Activated T-cell treated with anti-CD3 and anti-CD28 coated beads, Interleukin-2, amount 50 U/mL, for 24 hours (primary cell): Measurements from ENCODE around the gene ACSL5.
A peak's percentile ranks its signal among the peaks of the same experiment; 100 is the strongest.

Experiments used
- DNase-seq: peaks from one replicate; pipeline ENCODE4 v3.0.0-alpha.2; 2020
- H3K27ac Mint-ChIP-seq: 2 replicates; pipeline ENCODE4 v1.8.0; 2020; ENCODE audit warnings: mild to moderate bottlenecking, mixed read lengths
- H3K27me3 Mint-ChIP-seq: 2 replicates; pipeline ENCODE4 v1.8.0; 2020; ENCODE audit warnings: mixed read lengths
- H3K36me3 Mint-ChIP-seq: 2 replicates; pipeline ENCODE4 v1.8.0; 2020; ENCODE audit warnings: low read depth, mixed read lengths
- H3K4me1 Mint-ChIP-seq: 2 replicates; pipeline ENCODE4 v1.8.0; 2020; ENCODE audit warnings: low read depth, mixed read lengths
- H3K4me3 Mint-ChIP-seq: 2 replicates; pipeline ENCODE4 v1.8.0; 2020; ENCODE audit warnings: mild to moderate bottlenecking, moderate library complexity, mixed read lengths
- H3K9me3 Mint-ChIP-seq: 2 replicates; pipeline ENCODE4 v1.8.0; 2020; ENCODE audit warnings: mixed read lengths

Gene ACSL5, protein sequence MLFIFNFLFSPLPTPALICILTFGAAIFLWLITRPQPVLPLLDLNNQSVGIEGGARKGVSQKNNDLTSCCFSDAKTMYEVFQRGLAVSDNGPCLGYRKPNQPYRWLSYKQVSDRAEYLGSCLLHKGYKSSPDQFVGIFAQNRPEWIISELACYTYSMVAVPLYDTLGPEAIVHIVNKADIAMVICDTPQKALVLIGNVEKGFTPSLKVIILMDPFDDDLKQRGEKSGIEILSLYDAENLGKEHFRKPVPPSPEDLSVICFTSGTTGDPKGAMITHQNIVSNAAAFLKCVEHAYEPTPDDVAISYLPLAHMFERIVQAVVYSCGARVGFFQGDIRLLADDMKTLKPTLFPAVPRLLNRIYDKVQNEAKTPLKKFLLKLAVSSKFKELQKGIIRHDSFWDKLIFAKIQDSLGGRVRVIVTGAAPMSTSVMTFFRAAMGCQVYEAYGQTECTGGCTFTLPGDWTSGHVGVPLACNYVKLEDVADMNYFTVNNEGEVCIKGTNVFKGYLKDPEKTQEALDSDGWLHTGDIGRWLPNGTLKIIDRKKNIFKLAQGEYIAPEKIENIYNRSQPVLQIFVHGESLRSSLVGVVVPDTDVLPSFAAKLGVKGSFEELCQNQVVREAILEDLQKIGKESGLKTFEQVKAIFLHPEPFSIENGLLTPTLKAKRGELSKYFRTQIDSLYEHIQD

DNA sequence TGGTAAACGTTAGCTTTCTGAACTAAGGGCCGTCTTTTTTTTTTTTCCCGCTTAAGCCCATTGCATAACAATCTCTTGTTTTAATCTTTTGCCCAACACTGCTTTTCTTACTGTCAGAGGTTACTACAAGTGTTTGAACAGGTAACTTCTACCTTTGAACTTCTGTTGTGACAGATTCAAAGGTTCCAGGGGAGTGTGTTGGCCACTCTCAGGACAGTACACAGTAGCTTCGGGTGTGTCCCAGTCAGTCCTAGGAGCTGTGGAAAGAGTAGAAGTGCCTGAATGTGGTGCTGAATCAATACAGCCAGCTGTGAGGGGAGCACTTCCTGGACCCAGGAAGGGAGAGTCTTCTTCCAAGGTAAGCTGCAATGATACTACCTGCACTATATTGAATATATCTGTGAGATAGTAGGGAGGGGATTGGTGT, at the start of gene ACSL5:
ACSL5 (plus strand) TSS at position 205 of the 427 bp plus-strand sequence. CDS start 20,831 bp downstream, outside the sequence.
- Mint-ChIP-seq H3K4me3 (peak within 1 kb of the TSS; percentile 99), H3K9me3 (no peaks in the 10 kb centered on the region), H3K4me1 (peaks cover 68% of the 10 kb centered on the region), H3K27me3 (no peaks in the 10 kb centered on the region), H3K27ac (peak within 1 kb of the TSS; percentile 100), H3K36me3 (peaks cover 18% of the 10 kb centered on the region)
- no peak for DNase-seq

GRCh38 chr10:112327678-112328077, 46.2 kb upstream of the ACSL5 start:
- H3K4me1 Mint-ChIP-seq, result peaks cover 4% of the 10 kb centered on the region
- no peaks in the 10 kb centered on the region for H3K36me3 Mint-ChIP-seq
- peaks cover 11% of the 10 kb centered on the region for H3K27me3 Mint-ChIP-seq
- no peaks in the 10 kb centered on the region for H3K9me3 Mint-ChIP-seq
- no peak overlapping the region for H3K27ac Mint-ChIP-seq
- DNase-seq, result no peak
- no peak overlapping the region for H3K4me3 Mint-ChIP-seq

GRCh38 chr10:112330162-112330561, 43.8 kb upstream of the ACSL5 start:
- Mint-ChIP-seq H3K27me3 (peaks cover 8% of the 10 kb centered on the region), H3K36me3 (no peaks in the 10 kb centered on the region), H3K4me1 (peaks cover 4% of the 10 kb centered on the region), H3K9me3 (no peaks in the 10 kb centered on the region), H3K4me3 (no peak overlapping the region), H3K27ac (no peak overlapping the region)
- no peak for DNase-seq

- no peak overlapping the region for H3K4me3 Mint-ChIP-seq
- H3K9me3 Mint-ChIP-seq, result no peaks in the 10 kb centered on the region
- no peak overlapping the region for H3K27ac Mint-ChIP-seq
- no peak for DNase-seq
- no peaks in the 10 kb centered on the region for H3K36me3 Mint-ChIP-seq
- peaks cover 4% of the 10 kb centered on the region for H3K27me3 Mint-ChIP-seq
- peaks cover 4% of the 10 kb centered on the region for H3K4me1 Mint-ChIP-seq
These were observed 43.2 kb upstream of the ACSL5 start for GRCh38 chr10:112330607-112331160.

DNA sequence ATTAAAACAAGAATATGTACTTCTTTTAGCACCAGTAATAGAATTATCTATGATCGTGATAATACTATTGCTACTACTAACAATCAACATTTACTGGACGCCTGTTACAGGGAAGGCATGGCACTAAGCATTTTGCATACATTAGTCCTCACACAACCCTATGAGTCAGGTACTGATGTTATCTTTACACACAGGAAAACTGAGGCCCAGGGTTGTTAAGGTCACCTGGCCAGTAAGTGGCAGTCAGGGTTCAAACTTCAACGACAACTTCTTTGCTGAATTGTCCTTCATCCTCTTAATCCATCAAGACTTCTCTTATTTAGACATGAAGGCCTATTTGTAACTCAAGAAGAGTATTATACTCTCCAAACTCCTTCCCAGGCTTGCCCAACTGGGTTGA, 41.9 kb upstream of the ACSL5 start:
- H3K4me1 Mint-ChIP-seq, result peaks cover 7% of the 10 kb centered on the region
- H3K4me3 Mint-ChIP-seq, result no peak overlapping the region

DNA sequence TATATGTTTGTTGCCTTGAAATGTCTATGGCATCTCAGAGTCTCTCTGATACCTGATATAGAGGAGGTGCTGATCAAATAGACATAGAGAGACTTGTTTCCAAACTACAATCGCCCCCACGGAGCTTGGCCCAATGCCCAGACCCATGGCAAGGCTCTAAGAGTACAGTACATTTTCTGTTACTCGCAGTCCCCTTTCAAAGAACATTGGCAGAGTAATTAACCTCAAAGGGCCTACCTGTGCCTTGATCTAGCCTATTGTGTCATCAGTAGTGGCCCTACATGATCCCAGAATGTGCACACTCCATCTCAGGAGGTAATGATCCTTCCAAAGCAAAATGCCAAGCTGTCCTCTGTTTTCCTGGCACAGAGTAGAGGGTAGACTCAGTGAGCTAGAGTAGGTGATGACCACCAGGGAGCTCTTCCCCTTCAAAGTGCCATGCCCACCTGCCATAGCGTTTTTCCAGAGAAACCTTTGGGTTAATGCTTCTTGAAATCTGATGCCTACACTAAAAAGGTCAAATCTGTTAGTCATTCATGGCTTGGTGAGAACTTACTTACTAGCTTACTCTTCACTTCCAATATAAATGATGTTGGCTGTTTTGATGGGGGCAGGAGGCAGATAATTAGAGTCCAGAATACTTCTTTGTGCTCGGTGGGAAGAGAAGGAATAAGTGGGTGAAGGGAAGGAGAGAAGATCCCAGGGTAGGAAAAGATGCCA, 41.2 kb upstream of the ACSL5 start:
- Mint-ChIP-seq H3K4me1 (peaks cover 7% of the 10 kb centered on the region), H3K9me3 (no peaks in the 10 kb centered on the region), H3K4me3 (no peak overlapping the region), H3K36me3 (no peaks in the 10 kb centered on the region), H3K27me3 (peaks cover 6% of the 10 kb centered on the region), H3K27ac (no peak overlapping the region)
- DNase-seq, result no peak

More for the DNA sequence above, 41.9 kb upstream of the ACSL5 start:
- Mint-ChIP-seq H3K9me3 (no peaks in the 10 kb centered on the region), H3K27me3 (peaks cover 6% of the 10 kb centered on the region), H3K27ac (no peak overlapping the region), H3K36me3 (no peaks in the 10 kb centered on the region)
- DNase-seq, result no peak

DNA sequence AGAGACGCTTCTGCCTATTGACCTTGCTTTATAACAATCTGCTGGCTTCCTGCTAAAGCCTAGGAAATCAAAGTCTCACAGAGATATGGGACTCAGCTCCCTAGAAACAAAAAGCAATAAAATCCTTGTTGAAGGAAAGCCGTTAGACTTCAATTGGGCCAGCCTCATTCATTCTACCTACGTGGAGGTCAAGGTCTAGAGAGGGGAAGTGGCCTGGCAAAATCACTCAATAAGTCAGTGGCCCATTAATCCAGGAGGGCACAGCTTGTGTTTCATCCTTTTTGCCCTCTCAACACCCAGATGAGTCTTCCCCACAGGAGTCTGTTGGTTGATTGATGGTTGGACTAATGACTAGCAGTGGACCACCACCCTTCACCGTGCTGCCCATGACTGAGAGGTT, 40.5 kb upstream of the ACSL5 start:
- H3K4me1 Mint-ChIP-seq, result peaks cover 7% of the 10 kb centered on the region

GRCh38 chr10:112335111-112335867, 38.6 kb upstream of the ACSL5 start:
- H3K9me3 Mint-ChIP-seq, result no peaks in the 10 kb centered on the region
- H3K27ac Mint-ChIP-seq, result no peak overlapping the region
- peaks cover 2% of the 10 kb centered on the region for H3K27me3 Mint-ChIP-seq
- H3K4me3 Mint-ChIP-seq, result no peak overlapping the region
- H3K4me1 Mint-ChIP-seq, result peaks cover 5% of the 10 kb centered on the region
- H3K36me3 Mint-ChIP-seq, result no peaks in the 10 kb centered on the region
- DNase-seq, result no peak

More for the DNA sequence above, 40.5 kb upstream of the ACSL5 start:
- DNase-seq, result no peak
- Mint-ChIP-seq H3K36me3 (no peaks in the 10 kb centered on the region), H3K27ac (no peak overlapping the region), H3K27me3 (peaks cover 4% of the 10 kb centered on the region), H3K4me3 (no peak overlapping the region), H3K9me3 (no peaks in the 10 kb centered on the region)

DNA sequence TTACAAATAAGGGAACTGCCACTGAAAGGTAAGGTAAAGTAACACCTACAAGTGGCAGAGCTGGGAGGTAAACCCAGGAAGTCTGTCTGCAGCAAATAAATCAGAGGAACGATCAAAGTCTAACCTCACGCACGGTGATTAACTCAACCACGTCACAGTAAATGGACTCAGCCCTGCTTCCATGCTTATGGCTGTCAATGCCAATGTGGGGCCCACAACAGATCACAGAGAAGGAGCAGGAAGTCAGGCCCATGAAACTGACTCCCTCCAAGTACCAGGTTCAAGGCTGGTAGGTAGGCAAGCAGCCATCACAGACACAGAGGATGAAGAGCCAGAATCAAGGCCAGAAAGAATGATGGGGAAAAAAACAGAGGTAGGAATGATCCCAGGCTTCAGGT, 38.0 kb upstream of the ACSL5 start:
- H3K27ac Mint-ChIP-seq, result no peak overlapping the region
- peaks cover 2% of the 10 kb centered on the region for H3K27me3 Mint-ChIP-seq
- H3K36me3 Mint-ChIP-seq, result no peaks in the 10 kb centered on the region
- no peak for DNase-seq
- no peak overlapping the region for H3K4me3 Mint-ChIP-seq
- H3K9me3 Mint-ChIP-seq, result no peaks in the 10 kb centered on the region
- peaks cover 3% of the 10 kb centered on the region for H3K4me1 Mint-ChIP-seq

DNA sequence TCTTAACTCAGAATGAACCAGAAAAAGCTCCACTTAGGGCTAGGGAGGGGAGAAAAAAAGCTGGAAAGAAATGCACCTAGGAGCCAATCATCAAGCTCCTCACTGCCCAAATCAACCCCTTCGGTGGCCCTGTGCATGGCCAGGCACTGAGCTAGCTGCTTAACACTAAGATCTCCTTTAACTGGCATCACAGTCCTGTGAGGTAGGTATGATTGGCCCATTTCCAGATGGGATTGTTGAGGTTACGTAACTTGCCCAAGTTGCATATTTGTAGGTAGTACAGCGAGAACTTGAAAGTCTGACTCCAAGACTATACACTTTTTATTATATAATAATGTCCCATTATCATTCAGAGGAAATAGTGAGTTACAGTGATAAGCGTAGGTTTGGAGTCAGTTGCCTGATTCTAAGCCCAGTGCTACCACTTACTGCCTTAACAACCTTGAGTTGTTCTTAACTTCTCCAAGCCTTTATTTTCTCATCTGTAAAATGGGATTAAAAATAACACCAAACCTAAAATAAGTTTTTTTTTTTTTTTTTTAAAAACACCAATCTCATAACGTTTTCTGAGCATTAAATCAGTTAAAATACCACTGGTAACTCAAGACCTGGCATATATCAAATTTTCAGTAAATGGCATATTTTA, 37.2 kb upstream of the ACSL5 start:
- H3K27me3 Mint-ChIP-seq, result peaks cover 2% of the 10 kb centered on the region
- H3K36me3 Mint-ChIP-seq, result no peaks in the 10 kb centered on the region
- no peak overlapping the region for H3K4me3 Mint-ChIP-seq
- no peak for DNase-seq
- no peaks in the 10 kb centered on the region for H3K9me3 Mint-ChIP-seq
- peaks cover 3% of the 10 kb centered on the region for H3K4me1 Mint-ChIP-seq
- no peak overlapping the region for H3K27ac Mint-ChIP-seq

DNA sequence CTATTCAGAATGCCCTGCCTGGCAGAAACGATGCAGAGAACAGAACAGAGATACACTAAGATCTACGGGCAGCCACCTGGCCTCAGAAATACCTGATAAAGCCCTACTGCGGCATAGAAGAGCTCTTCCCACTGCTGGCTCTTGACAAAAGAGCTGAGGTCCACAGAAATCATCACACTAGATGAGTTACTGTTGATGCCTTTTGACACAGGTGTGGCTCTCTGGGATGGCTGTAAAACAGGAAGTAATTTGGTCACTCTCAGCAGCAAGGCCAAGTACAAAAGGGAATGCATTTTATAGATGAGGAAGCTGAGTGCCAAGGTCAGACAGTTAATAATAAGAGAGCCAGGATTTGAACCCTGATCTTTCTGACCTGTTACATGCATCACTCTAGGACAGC, 35.0 kb upstream of the ACSL5 start:
- peaks cover 3% of the 10 kb centered on the region for H3K4me1 Mint-ChIP-seq
- no peak overlapping the region for H3K4me3 Mint-ChIP-seq
- H3K27ac Mint-ChIP-seq, result no peak overlapping the region
- no peak for DNase-seq
- peaks cover 2% of the 10 kb centered on the region for H3K27me3 Mint-ChIP-seq
- H3K36me3 Mint-ChIP-seq, result no peaks in the 10 kb centered on the region
- no peaks in the 10 kb centered on the region for H3K9me3 Mint-ChIP-seq

- H3K4me3 Mint-ChIP-seq, result no peak overlapping the region
- H3K4me1 Mint-ChIP-seq, result peaks cover 3% of the 10 kb centered on the region
- no peaks in the 10 kb centered on the region for H3K9me3 Mint-ChIP-seq
- H3K27me3 Mint-ChIP-seq, result peaks cover 2% of the 10 kb centered on the region
- no peak overlapping the region for H3K27ac Mint-ChIP-seq
- H3K36me3 Mint-ChIP-seq, result no peaks in the 10 kb centered on the region
- no peak for DNase-seq
These were observed 33.3 kb upstream of the ACSL5 start for GRCh38 chr10:112340601-112341000.

GRCh38 chr10:112343056-112343806, 30.7 kb upstream of the ACSL5 start:
- no peak overlapping the region for H3K27ac Mint-ChIP-seq
- DNase-seq, result no peak
- H3K4me3 Mint-ChIP-seq, result no peak overlapping the region
- H3K4me1 Mint-ChIP-seq, result no peaks in the 10 kb centered on the region
- no peaks in the 10 kb centered on the region for H3K36me3 Mint-ChIP-seq
- H3K27me3 Mint-ChIP-seq, result no peaks in the 10 kb centered on the region
- no peaks in the 10 kb centered on the region for H3K9me3 Mint-ChIP-seq
